ENCODE data around the gene E4F1.

DNA sequence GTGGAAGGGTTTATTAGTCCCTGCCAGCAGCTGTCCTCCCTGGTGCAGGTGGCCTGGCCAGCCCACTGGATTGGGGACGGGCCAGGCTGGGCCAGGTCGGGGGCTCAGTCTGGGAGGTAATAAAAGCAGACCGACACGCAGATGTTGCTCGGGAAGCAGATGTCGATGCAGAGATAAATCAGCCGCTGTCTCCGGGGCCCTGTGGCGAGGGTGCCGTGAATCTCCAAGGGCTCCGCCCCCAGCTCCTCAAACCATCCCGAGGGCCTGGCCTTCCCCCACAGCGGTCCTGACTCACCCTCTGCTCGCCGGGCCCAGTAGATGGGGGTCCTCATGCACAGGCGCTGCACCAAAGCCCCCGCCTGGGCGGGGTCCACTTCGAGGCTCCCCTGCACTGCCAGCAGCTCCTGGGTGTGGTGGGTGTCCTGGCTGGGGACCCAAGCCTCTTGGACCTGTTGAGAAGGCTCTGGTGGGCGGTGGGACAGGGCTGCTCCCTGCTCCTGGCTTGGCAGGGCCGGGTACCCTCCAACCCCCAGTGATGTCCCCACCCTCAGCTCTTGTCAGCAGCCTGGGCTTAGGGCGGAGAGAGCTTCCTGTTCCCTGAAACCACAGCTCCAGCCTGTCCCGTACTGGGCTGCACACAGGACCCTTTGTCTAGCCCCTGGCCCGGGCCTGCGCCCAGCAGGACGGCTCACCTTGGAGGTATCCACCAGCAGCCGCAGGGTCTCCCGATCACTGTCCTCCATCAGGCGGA is 14.0 kb upstream of the E4F1 start:
- TF ChIP-seq EZH2 (IDR thresholded peaks at IDR 0.05; ENCODE audit: borderline replicate concordance, low read depth, low read length, severe bottlenecking), result no peak
- TF ChIP-seq, protein P1, sequence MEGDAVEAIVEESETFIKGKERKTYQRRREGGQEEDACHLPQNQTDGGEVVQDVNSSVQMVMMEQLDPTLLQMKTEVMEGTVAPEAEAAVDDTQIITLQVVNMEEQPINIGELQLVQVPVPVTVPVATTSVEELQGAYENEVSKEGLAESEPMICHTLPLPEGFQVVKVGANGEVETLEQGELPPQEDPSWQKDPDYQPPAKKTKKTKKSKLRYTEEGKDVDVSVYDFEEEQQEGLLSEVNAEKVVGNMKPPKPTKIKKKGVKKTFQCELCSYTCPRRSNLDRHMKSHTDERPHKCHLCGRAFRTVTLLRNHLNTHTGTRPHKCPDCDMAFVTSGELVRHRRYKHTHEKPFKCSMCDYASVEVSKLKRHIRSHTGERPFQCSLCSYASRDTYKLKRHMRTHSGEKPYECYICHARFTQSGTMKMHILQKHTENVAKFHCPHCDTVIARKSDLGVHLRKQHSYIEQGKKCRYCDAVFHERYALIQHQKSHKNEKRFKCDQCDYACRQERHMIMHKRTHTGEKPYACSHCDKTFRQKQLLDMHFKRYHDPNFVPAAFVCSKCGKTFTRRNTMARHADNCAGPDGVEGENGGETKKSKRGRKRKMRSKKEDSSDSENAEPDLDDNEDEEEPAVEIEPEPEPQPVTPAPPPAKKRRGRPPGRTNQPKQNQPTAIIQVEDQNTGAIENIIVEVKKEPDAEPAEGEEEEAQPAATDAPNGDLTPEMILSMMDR (IDR thresholded peaks at IDR 0.05; ENCODE audit: borderline replicate concordance, extremely low read depth, low read length, poor library complexity, severe bottlenecking), result no peak
